Frontal cortex (tissue), 4 donors: ENCODE measurements around the gene PHLPP1. TPM values are rescaled to one million over a fixed set of nuclear protein-coding genes. Genes with fewer than 3 reads are reported as not detected.

Experiments
- DNase-seq, 2 donors: peaks; one replicate each; pipeline ENCODE4 v3.0.0; 2012; ENCODE audit warnings: low spot score in 2 of 2
- FAIRE-seq: peaks from 2 replicates; lab custom pipeline; 2012; peaks lifted over from hg19 to GRCh38; lab: Jason Lieb, UNC
- total RNA-seq: library from RNA; depleted of rRNA; stranded (reverse); fragments of >200 nt; gene quantifications from one replicate; pipeline ENCODE4 v1.2.3, GENCODE V29; 2014
- donor health status: control.
- donor health status: control.
- donor health status: control.

PHLPP1 gene
- total RNA-seq, 1 donor from 2014 or later: 16.3 TPM

- DNase-seq: no peak
- no peak for FAIRE-seq
Observed at GRCh38 chr18:62837011-62837410, 121.7 kb downstream of the PHLPP1 start.

- DNase-seq (no peak), FAIRE-seq (no peak)
Observed at GRCh38 chr18:62838475-62839098, 123.2 kb downstream of the PHLPP1 start.

GRCh38 chr18:62839874-62840713, 124.8 kb downstream of the PHLPP1 start:
- DNase-seq (no peak), FAIRE-seq (peak; percentile 19)

- no peak for FAIRE-seq
Observed at GRCh38 chr18:62841405-62841804, 126.1 kb downstream of the PHLPP1 start.

GRCh38 chr18:62842898-62843297, 127.6 kb downstream of the PHLPP1 start:
- no peak for FAIRE-seq
- no peak for DNase-seq

More at GRCh38 chr18:62841405-62841804, 126.1 kb downstream of the PHLPP1 start:
- DNase-seq: no peak

GRCh38 chr18:62844850-62845643, 129.7 kb downstream of the PHLPP1 start:
- DNase-seq (no peak), FAIRE-seq (no peak)

GRCh38 chr18:62846313-62846712, 131.0 kb downstream of the PHLPP1 start:
- DNase-seq: no peak
- no peak for FAIRE-seq

- FAIRE-seq (no peak), DNase-seq (no peak)
Observed at GRCh38 chr18:62847081-62847480, 131.7 kb downstream of the PHLPP1 start.

GRCh38 chr18:62848946-62849345, 133.6 kb downstream of the PHLPP1 start:
- DNase-seq (no peak), FAIRE-seq (no peak)

- FAIRE-seq (no peak), DNase-seq (no peak)
Observed at GRCh38 chr18:62850619-62851306, 135.4 kb downstream of the PHLPP1 start.

GRCh38 chr18:62852851-62853250, 137.5 kb downstream of the PHLPP1 start:
- FAIRE-seq: no peak
- no peak for DNase-seq

- no peak for FAIRE-seq
Observed at GRCh38 chr18:62856294-62856693, 141.0 kb downstream of the PHLPP1 start.

GRCh38 chr18:62857263-62857976, 142.1 kb downstream of the PHLPP1 start:
- FAIRE-seq: no peak
- DNase-seq: no peak

More at GRCh38 chr18:62856294-62856693, 141.0 kb downstream of the PHLPP1 start:
- DNase-seq: no peak

GRCh38 chr18:62860062-62860461, 144.7 kb downstream of the PHLPP1 start:
- DNase-seq: no peak
- FAIRE-seq: no peak

- DNase-seq: no peak
- no peak for FAIRE-seq
Observed at GRCh38 chr18:62862466-62862865, 147.1 kb downstream of the PHLPP1 start.

- FAIRE-seq (no peak), DNase-seq (no peak)
Observed at GRCh38 chr18:62863579-62864001, 148.2 kb downstream of the PHLPP1 start.

GRCh38 chr18:62865498-62865897, 150.2 kb downstream of the PHLPP1 start:
- DNase-seq: no peak
- FAIRE-seq: no peak

GRCh38 chr18:62867534-62867933, 152.2 kb downstream of the PHLPP1 start:
- DNase-seq (no peak), FAIRE-seq (no peak)

- FAIRE-seq: no peak
Observed at GRCh38 chr18:62868645-62869044, 153.3 kb downstream of the PHLPP1 start.

More at GRCh38 chr18:62868645-62869044, 153.3 kb downstream of the PHLPP1 start:
- DNase-seq: no peak
